ENCODE data around the gene PARD6B.
A peak's percentile ranks its signal among the peaks of the same experiment; 100 is the strongest.
"Not testable (repeated sequence)": the region's sequence is repeated elsewhere in the genome, so short reads cannot be mapped to it uniquely, and the experiment has no call there.

PARD6B gene

GRCh38 chr20:50708845-50709635 lies 22.3 kb upstream of the PARD6B start:
- TF ChIP-seq, protein P1, sequence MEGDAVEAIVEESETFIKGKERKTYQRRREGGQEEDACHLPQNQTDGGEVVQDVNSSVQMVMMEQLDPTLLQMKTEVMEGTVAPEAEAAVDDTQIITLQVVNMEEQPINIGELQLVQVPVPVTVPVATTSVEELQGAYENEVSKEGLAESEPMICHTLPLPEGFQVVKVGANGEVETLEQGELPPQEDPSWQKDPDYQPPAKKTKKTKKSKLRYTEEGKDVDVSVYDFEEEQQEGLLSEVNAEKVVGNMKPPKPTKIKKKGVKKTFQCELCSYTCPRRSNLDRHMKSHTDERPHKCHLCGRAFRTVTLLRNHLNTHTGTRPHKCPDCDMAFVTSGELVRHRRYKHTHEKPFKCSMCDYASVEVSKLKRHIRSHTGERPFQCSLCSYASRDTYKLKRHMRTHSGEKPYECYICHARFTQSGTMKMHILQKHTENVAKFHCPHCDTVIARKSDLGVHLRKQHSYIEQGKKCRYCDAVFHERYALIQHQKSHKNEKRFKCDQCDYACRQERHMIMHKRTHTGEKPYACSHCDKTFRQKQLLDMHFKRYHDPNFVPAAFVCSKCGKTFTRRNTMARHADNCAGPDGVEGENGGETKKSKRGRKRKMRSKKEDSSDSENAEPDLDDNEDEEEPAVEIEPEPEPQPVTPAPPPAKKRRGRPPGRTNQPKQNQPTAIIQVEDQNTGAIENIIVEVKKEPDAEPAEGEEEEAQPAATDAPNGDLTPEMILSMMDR (IDR thresholded peaks at IDR 0.05; ENCODE audit: low read depth, low read length): no peak
- no peak overlapping the region for H3K4me3 ChIP-seq (ENCODE audit: low read depth, low read length)

- TF ChIP-seq, protein P1 (IDR thresholded peaks at IDR 0.05; ENCODE audit: low read depth, low read length): no peak
- no peak overlapping the region for H3K4me3 ChIP-seq (ENCODE audit: low read depth, low read length)
Observed at GRCh38 chr20:50709636-50709973, 21.8 kb upstream of the PARD6B start.

GRCh38 chr20:50710492-50711063 lies 20.8 kb upstream of the PARD6B start:
- TF ChIP-seq, protein P1 (IDR thresholded peaks at IDR 0.05; ENCODE audit: low read depth, low read length): no peak
- no peak overlapping the region for H3K4me3 ChIP-seq (ENCODE audit: low read depth, low read length)

DNA sequence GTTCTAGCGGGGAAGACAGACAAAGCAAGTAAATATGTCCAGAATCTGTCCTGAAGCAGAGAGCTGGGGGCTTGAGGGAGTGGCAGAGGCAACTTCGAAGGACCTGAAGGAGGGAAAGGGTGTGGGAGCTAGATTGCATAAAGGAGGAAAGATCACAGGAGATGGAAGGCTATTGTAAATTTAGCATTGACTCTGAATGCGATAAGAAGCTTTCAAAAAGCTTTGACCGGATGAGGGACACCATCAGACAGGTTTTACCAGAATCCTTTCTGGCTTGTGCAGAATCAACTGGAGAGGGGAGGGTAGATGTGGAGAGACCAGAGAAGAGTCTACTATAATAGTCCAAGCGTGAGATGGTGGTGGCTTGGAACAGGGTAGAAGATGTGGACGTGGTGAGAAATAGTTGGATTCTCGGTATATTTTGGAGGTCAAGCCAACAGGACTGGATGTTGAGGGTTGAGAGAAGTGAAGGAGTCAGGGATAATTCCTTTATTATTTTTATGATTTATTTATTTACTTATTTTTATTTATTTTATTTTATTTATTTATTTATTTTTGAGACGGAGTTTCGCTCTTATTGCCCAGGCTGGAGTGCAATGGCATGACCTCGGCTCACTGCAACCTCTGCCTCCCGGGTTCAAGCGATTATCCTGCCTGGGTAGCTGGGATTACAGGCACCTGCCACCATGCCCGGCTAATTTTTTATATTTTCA lies 20.1 kb upstream of the PARD6B start:
- no peak overlapping the region for H3K4me3 ChIP-seq (ENCODE audit: low read depth, low read length)
- TF ChIP-seq, protein P1 (IDR thresholded peaks at IDR 0.05; ENCODE audit: low read depth, low read length): no peak

GRCh38 chr20:50712771-50713656 lies 18.4 kb upstream of the PARD6B start:
- H3K4me3 ChIP-seq (ENCODE audit: low read depth, low read length): no peak overlapping the region
- TF ChIP-seq, protein P1 (IDR thresholded peaks at IDR 0.05; ENCODE audit: low read depth, low read length): no peak

DNA sequence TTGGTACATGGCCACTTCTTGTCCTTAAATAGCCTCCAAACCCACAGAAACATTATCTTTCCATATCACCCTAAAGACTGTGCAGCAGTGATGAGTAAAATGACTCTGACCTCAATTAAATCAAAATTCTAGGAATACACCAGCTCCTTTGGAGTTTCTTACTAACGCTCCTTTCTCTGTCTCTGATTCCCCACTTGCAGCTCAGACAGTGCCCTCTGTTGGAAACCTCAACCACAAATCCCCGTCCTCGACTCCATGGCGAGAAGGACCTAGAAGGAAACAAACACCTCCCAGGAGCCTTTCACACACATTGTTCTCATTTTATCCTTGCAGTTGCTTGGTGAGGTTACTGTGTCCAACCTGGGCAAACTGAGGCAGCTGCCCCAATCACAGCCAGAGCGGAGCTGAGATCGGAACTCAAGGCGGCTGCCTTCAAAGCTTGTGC lies 17.7 kb upstream of the PARD6B start:
- H3K4me3 ChIP-seq (ENCODE audit: low read depth, low read length): no peak overlapping the region
- TF ChIP-seq, protein P1 (IDR thresholded peaks at IDR 0.05; ENCODE audit: low read depth, low read length): peak; percentile 60

DNA sequence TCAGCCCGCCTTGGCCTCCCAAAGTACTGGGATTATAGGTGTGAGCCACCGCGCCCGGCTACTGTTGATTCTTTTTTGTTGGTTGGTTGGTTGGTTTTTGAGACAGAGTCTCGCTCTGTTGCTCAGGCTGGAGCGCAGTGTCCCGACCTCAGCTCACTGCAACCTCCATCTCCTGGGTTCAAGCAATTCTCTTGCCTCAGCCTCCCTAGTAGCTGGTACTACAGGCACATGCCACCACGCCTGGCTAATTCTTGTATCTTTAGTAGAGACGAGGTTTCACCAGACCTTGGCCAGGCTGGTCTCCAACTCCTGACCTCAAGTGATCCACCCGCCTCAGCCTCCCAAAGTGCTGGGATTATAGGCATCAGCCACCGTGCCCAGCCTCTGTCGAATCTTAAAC lies 17.0 kb upstream of the PARD6B start:
- not testable (repeated sequence) for H3K4me3 ChIP-seq (ENCODE audit: low read depth, low read length)

Measured in WI38 (cell line).